ENCODE measurements around the gene MAST2. TPM values are rescaled to one million over a fixed set of nuclear protein-coding genes. Genes with fewer than 3 reads are reported as not detected.
A peak's percentile ranks its signal among the peaks of the same experiment; 100 is the strongest.
"Not testable (repeated sequence)": the region's sequence is repeated elsewhere in the genome, so short reads cannot be mapped to it uniquely, and the experiment has no call there.

The MAST2 gene
- total RNA-seq, 1 experiment from 2014 or later: 7.2 TPM

GRCh38 chr1:45843474-45843905, 40.1 kb downstream of the MAST2 start:
- in situ Hi-C loops (cut with HindIII; ENCODE audit: low pct_unique_long_range_greater_than_20kb, low sequenced_read_pairs): no loop called here

GRCh38 chr1:45844000-45844399, 40.6 kb downstream of the MAST2 start:
- DNase-seq (ENCODE audit: low read depth, low spot score); in situ Hi-C loops (cut with HindIII; ENCODE audit: low pct_unique_long_range_greater_than_20kb, low sequenced_read_pairs): not testable (repeated sequence)

More at GRCh38 chr1:45843474-45843905, 40.1 kb downstream of the MAST2 start:
- DNase-seq (ENCODE audit: low read depth, low spot score): peak; percentile 23

- in situ Hi-C loops (cut with HindIII; ENCODE audit: low pct_unique_long_range_greater_than_20kb, low sequenced_read_pairs): no loop called here
- DNase-seq (ENCODE audit: low read depth, low spot score): no peak
Measured at GRCh38 chr1:45846931-45847330, 43.5 kb downstream of the MAST2 start.

GRCh38 chr1:45848097-45848496, 44.7 kb downstream of the MAST2 start:
- in situ Hi-C loops (cut with HindIII; ENCODE audit: low pct_unique_long_range_greater_than_20kb, low sequenced_read_pairs): no loop called here
- no peak for DNase-seq (ENCODE audit: low read depth, low spot score)

GRCh38 chr1:45848714-45849113, 45.3 kb downstream of the MAST2 start:
- DNase-seq (ENCODE audit: low read depth, low spot score): no peak
- in situ Hi-C loops (cut with HindIII; ENCODE audit: low pct_unique_long_range_greater_than_20kb, low sequenced_read_pairs): no loop called here

GRCh38 chr1:45850017-45850416, 46.6 kb downstream of the MAST2 start:
- DNase-seq (ENCODE audit: low read depth, low spot score): no peak
- in situ Hi-C loops (cut with HindIII; ENCODE audit: low pct_unique_long_range_greater_than_20kb, low sequenced_read_pairs): no loop called here

- no peak for DNase-seq (ENCODE audit: low read depth, low spot score)
- in situ Hi-C loops (cut with HindIII; ENCODE audit: low pct_unique_long_range_greater_than_20kb, low sequenced_read_pairs): no loop called here
Measured at GRCh38 chr1:45854724-45855123, 51.3 kb downstream of the MAST2 start.

- peak; percentile 55 for DNase-seq (ENCODE audit: low read depth, low spot score)
Measured at GRCh38 chr1:45857101-45857700, 53.8 kb downstream of the MAST2 start.

GRCh38 chr1:45857755-45858492, 54.5 kb downstream of the MAST2 start:
- in situ Hi-C loops (cut with HindIII; ENCODE audit: low pct_unique_long_range_greater_than_20kb, low sequenced_read_pairs); DNase-seq (ENCODE audit: low read depth, low spot score): not testable (repeated sequence)

More at GRCh38 chr1:45857101-45857700, 53.8 kb downstream of the MAST2 start:
- in situ Hi-C loops (cut with HindIII; ENCODE audit: low pct_unique_long_range_greater_than_20kb, low sequenced_read_pairs): no loop called here

- in situ Hi-C loops (cut with HindIII; ENCODE audit: low pct_unique_long_range_greater_than_20kb, low sequenced_read_pairs): no loop called here
- DNase-seq (ENCODE audit: low read depth, low spot score): no peak
Measured at GRCh38 chr1:45859221-45859620, 55.8 kb downstream of the MAST2 start.

- in situ Hi-C loops (cut with HindIII; ENCODE audit: low pct_unique_long_range_greater_than_20kb, low sequenced_read_pairs): no loop called here
Measured at GRCh38 chr1:45862008-45862407, 58.6 kb downstream of the MAST2 start.

GRCh38 chr1:45863218-45863617, 59.8 kb downstream of the MAST2 start:
- DNase-seq (ENCODE audit: low read depth, low spot score): no peak

More at GRCh38 chr1:45862008-45862407, 58.6 kb downstream of the MAST2 start:
- no peak for DNase-seq (ENCODE audit: low read depth, low spot score)

GRCh38 chr1:45864167-45865106, 61.0 kb downstream of the MAST2 start:
- in situ Hi-C loops (cut with HindIII; ENCODE audit: low pct_unique_long_range_greater_than_20kb, low sequenced_read_pairs): no loop called here
- DNase-seq (ENCODE audit: low read depth, low spot score): peak; percentile 48

More at GRCh38 chr1:45863218-45863617, 59.8 kb downstream of the MAST2 start:
- in situ Hi-C loops (cut with HindIII; ENCODE audit: low pct_unique_long_range_greater_than_20kb, low sequenced_read_pairs): no loop called here

GRCh38 chr1:45867697-45868348, 64.4 kb downstream of the MAST2 start:
- DNase-seq (ENCODE audit: low read depth, low spot score): no peak
- in situ Hi-C loops (cut with HindIII; ENCODE audit: low pct_unique_long_range_greater_than_20kb, low sequenced_read_pairs): no loop called here

GRCh38 chr1:45868861-45869260, 65.4 kb downstream of the MAST2 start:
- in situ Hi-C loops (cut with HindIII; ENCODE audit: low pct_unique_long_range_greater_than_20kb, low sequenced_read_pairs): no loop called here

GRCh38 chr1:45870500-45870899, 67.1 kb downstream of the MAST2 start:
- in situ Hi-C loops (cut with HindIII; ENCODE audit: low pct_unique_long_range_greater_than_20kb, low sequenced_read_pairs): no loop called here
- DNase-seq (ENCODE audit: low read depth, low spot score): no peak

More at GRCh38 chr1:45868861-45869260, 65.4 kb downstream of the MAST2 start:
- no peak for DNase-seq (ENCODE audit: low read depth, low spot score)

GRCh38 chr1:45872173-45872801, 68.9 kb downstream of the MAST2 start:
- peak; percentile 95 for DNase-seq (ENCODE audit: low read depth, low spot score)
- in situ Hi-C loops (cut with HindIII; ENCODE audit: low pct_unique_long_range_greater_than_20kb, low sequenced_read_pairs): not testable (repeated sequence)

Data from SK-MEL-5 (cell line).